HG03354 (cell line): Measurements from ENCODE around the gene TMEM245.
"Not testable (repeated sequence)": the region's sequence is repeated elsewhere in the genome, so short reads cannot be mapped to it uniquely, and the experiment has no call there.

Source experiments
- ATAC-seq: cut with Tn5 transposase; IDR thresholded peaks from one replicate; pipeline ENCODE4 v1.9.1; 2021; ENCODE audit warnings: mild to moderate bottlenecking; ENCODE audit not compliant: unreplicated experiment, poor library complexity, severe bottlenecking

The TMEM245 gene

DNA sequence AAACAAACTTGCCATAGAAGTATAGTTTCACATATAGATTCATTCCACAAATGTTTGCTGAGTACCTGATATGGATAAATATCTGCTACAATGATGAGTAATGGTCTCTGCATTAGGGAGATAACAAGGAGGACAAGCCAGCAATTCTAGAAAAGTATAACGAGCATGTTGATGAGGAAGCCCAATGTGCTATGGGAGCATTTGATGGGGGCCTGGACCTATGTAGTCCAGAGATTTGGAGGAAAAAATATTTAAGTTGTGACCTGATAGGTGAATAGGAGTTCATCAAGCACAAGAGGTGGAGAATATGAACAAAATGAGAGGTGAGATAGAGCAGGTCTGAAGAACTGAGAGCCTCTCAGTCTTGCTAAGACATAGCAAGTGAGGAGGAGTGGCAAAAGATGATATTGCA, 14.4 kb upstream of the TMEM245 start:
- ATAC-seq, result no peak

GRCh38 chr9:109133533-109133932, 13.8 kb upstream of the TMEM245 start:
- no peak for ATAC-seq

DNA sequence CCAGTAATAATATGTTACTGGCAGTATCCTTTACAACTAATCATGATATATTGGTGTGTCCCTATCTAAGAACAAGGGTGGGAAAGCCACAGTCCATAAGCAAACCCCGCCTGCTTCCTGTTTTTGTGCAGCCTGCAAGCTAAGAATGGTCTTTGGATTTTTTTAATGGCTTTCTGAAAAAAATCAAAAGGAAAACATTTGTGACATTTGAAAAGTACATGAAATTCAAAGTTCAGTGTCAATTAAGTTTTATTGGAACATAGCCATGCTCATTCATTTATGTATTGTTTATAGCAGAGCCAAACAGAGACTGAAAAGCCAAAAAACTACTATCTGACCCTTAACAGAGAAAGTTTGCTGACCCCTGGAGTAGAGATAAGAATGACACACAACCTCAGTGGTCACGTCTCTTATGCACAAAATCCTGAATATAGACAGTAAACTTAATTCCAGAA, 12.8 kb upstream of the TMEM245 start:
- no peak for ATAC-seq

GRCh38 chr9:109129470-109130197, 9.9 kb upstream of the TMEM245 start:
- no peak for ATAC-seq

- ATAC-seq, result not testable (repeated sequence)
Observed at GRCh38 chr9:109126671-109127070, 6.9 kb upstream of the TMEM245 start.

GRCh38 chr9:109124121-109124520, 4.4 kb upstream of the TMEM245 start:
- no peak for ATAC-seq

DNA sequence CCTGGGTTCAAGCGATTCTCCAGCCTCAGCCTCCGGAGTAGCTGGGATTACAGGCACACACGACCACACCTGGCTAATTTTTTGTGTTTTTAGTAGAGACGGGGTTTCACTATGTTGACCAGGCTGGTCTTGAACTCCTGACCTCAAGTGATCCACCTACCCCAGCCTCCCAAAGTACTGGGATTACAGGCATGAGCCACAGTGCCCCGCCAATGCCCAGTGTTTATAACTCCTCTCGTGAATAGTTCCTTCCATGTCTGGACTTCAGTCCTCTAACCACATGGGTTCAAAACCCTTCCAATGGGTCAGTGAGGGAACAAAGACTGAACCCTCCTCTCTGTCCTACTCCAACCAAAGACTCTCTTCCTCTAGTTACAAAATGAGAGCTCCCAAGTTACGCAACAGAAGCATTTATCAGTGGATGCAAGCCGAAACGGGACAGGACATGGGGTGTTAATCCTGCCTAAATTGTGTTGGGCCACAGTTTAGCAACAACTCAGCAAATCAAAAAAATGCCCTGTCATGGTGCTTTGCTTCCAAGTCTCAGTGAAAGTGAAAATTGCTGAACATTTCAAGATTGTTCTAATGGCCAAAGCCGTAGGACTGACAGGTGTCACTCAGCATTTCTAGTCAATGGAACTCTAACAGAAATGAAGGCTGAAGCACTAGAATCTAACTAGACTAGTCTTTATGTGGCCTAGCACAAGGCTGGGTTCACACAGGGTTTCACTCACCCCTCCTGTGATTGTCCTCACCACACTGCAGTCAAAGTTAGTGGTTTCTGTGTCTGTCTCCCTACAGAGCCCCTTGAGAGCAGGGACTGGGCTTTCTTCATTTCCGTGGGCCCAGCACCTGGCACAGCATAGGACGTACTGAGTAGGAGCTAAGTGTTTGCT, 3.2 kb upstream of the TMEM245 start:
- no peak for ATAC-seq

- ATAC-seq, result no peak
Observed at GRCh38 chr9:109121232-109121796, 1.6 kb upstream of the TMEM245 start.

DNA sequence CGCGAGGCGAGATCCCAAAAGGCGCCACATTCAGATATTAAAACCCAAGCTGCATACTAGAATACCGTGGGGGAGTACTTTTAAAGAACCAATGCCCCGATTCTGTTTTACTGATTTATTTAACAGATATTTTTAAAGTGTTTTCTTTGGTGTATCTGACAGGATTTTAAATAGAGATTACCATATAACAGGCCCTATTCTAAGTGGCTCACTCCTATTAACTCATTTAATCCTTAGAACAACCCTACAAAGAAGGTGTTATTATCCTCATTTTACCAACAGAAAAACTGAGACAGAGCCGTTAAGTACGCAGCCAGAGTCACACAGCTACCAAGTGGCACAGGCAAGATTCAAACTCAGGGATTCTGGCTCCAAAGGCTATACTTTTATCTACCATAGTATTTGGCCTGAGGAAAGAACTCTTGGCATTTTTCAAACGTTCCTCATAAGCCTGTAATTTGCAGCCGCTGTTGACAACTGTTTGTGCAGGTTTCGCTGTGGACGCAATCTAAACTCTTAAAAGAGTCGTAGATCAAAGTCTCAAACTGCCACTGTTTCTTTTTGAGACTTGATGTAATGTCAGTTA, 550 bp upstream of the TMEM245 start:
- ATAC-seq, result no peak

DNA sequence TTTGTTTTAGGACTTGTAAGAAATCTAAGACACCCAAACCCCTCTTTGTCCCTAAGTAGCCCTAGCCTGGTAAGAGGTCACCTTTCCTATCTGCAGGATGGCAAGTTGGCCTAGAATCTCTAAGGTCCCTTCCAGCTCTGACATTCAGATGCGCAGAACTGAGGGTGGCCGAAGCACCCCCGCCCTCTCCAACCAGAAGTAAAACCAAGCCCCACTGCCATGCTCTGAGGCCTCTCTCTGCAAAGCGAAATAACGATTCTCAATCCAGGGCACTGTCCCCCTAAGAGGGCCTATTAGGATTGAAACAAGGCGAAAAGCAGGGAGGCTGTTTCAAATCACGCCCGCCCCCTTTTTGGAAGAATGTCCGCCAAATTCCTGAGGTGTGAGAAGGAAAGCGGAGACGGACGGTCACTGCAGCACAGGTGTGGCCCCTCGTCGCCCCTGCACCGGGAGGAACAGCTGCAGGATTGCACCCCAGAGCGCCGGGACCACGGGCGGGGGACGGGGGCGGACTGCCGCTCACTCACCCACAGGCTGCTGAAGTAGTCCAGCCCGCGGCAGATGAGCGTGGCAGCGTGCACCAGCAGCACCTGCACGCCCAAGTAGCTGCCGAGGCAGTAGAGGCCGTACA, 824 bp downstream of the TMEM245 start:
- ATAC-seq, result no peak

DNA sequence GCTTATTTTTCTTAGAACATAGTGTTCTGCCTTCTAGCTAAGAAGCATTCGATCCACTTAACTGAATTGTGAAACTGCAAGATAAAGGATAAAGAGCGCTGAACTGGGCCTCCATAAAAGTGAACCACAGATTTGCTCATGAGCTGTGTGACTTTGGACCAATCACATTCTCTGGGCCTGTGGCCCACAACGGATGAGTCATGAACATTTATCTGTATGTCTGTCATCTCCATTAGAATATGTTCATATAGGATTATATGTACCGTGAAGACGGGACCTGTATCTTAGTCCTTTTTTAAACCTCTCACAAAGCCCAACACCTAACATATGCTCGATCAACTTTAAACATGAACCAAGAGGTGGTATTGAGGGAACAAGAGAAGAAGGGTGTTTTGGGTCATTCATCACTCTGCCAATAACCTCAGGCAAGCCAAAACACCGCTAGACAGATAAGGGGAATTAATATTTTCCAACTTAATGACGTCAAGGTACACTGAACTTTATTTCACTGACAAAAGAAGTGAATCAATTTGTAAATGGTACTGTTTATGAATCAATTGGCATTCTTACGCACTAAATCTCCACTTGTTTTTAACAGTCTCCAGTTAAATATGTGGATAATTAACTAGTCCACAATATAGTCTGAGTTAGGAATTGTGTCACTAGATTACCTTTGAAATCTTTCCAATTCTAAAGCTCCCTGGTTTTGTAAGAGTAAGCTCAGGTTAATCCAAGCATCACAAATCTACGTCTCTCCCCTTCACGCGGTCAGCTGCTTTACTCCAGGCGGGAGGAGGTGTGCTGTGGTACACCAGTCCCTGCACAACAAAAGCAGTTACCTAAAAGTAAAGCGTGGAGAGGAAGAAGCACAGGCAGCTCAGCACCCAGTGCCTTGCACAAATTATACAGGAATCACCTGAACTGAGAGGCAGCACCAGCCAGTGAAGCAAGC, 1.6 kb downstream of the TMEM245 start:
- ATAC-seq, result no peak

DNA sequence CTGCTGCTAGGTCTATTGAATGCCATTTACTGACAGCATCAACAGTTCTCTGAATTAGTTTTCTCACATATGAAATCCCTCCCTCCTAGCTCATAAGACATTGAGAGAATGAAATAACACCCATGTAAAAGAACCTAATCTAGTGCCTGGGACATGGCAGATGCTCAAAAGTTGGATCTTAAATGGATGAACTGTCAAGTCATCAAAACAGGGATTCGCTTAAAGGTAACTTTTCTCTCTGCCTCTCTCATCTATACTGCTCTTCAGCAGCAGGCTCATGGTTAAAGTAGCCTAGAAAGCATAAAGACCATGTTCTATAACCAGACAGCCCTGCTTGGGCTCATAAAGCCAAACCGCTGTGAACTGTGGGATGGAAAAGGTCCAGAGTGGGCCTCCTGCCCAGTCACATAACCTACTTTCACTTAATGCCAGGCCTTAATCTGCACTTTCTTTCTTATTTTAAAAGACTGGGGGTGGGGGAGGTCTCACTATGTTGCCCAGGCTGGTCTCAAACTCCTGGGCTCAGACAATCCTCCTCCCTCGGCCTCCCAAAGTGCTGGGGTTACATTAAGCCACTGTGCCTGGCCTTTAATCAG, 3.7 kb downstream of the TMEM245 start:
- ATAC-seq, result no peak

DNA sequence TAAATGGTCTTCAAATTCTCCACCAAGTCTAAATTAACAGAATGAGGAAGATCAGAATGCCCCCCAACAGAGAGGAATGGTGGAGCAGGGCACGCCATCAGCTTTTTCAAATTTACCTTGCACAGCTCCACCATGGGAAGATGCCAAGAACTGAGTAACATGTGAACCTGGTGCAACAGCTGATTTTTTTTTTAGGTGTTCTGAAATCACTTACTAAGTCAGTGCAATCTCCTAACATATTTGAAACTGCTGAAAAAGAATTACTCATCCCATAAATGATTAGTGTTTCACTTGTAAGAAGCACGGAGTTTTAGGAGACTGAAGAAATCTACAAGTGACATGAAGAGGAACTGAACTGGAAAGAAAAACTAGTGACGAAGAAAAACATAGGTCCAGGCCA, 5.1 kb downstream of the TMEM245 start:
- ATAC-seq, result no peak

DNA sequence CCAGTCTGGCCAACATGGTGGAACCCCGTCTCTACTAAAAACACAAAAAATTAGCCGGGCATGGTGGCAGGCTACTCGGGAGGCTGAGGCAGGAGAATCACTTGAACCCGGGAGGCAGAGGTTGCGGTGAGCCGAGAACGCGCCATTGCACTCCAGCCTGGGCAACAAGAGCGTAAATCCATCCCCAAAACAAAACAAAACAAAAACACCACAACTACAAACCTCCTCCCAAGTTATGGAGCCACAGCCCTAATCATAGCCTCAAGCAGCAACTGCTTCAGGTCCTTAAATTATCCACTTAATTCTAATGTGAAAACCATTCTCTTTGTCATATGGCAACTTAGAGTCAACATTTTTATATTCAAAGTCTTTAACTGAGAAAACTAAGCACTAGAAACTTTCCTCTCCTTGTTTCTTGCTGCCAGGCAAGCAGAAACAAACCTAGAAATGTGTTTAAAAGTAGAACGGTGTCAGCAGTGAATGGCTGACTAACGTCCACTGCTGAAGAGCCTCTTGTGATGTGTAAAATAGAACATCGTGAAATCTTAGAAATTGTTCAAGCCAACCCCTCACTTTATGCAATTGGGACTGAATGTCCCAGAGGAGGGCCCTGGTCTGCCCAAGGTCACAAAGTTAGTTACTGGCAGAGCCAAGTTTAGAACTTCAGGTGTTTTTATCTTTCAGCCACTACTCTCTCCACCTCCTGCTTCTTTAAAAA, 5.7 kb downstream of the TMEM245 start:
- ATAC-seq, result no peak

DNA sequence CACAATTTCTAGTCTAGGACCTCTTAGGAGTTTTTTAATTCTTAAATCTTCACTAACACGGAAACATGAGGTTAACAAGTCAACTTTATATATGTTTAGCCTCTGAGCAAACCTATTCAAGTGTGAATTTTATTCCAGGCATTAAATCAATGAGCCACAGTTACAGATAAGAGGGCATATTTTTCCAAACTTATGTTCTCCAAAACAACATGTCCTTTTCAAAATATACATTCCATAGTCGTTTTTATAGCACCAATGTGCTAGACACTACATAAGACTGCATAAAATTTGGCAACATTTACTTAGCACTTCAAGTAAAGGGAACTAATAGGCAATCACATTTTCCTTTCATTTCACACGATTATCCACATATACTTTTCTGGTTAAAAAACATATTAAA, 6.5 kb downstream of the TMEM245 start:
- no peak for ATAC-seq

DNA sequence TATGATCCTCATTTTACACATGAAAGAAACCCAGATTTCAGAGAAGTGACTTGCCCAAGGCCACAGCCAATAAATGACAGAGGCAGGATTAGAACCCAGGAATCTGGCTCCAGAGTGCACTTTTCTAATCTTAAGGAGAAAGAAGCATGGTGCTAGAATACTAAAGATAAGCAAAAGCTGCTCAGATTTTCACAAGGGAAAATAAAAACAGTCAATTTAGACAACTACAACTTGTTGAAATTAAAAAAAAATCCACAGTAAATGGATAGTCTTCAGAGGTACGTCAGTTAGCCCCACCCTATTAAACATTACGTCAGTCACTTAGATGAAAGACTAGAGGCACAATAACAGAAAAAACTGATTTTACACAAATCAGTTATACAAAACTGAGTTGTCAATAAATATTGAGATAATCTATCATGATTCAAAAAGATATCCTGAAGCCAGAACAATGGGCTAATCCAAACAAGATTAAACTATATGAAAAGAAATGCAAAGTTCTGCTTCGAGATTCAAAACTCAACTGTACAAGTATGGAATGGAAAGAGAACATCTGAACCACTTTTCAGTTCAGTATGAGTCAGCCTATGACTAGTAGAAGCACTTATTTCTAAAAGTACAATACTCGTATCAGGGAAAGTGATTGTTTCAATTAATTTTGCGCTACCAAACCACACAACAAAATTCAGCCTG, 9.3 kb downstream of the TMEM245 start:
- peak; percentile 81 for ATAC-seq

GRCh38 chr9:109109967-109110328, 9.8 kb downstream of the TMEM245 start:
- no peak for ATAC-seq
